Measurements from ENCODE around the gene MTX3. TPM values are rescaled to one million over a fixed set of nuclear protein-coding genes. Genes with fewer than 3 reads are reported as not detected.

The MTX3 gene
- total and polyA plus RNA-seq, 2 donors (not counting 3 experiments of a cell fraction or from before 2014, with no cell fraction given): 2.9 to 8.3 TPM

- BruUV-seq (replicated peaks): no TSS peak
- dilution Hi-C loops (cut with MboI; ENCODE audit: extremely low pct_ligation_motif_present, low sequenced_read_pairs): no loop called here
Measured at GRCh38 chr5:80037366-80037765, 46.3 kb upstream of the MTX3 start.

GRCh38 chr5:80036615-80037014, 45.6 kb upstream of the MTX3 start:
- Histone ChIP-seq H3K9ac (replicated peaks; ENCODE audit: extremely low read depth, insufficient read depth, low read length) (no peak overlapping the region), H3K36me3 (ENCODE audit: control insufficient read depth in 2 of 2, extremely low read depth in 1 of 2, insufficient read depth in 2 of 2, low read length in 2 of 2) (no peaks in the 10 kb centered on the region), H3K4me1 (ENCODE audit: control insufficient read depth, extremely low read depth, insufficient read depth, low read length) (no peaks in the 10 kb centered on the region), H3K9me3 (replicated peaks; ENCODE audit: control insufficient read depth, insufficient read depth, low read length) (no peaks in the 10 kb centered on the region), H3K27me3 (ENCODE audit: control insufficient read depth in 2 of 2, insufficient read depth in 2 of 2, low read length in 2 of 2) (peaks cover 36 to 49% of the 10 kb centered on the region in 2 experiments), H4K20me1 (replicated peaks; ENCODE audit: control insufficient read depth, extremely low read depth, insufficient read depth, low read length) (no peaks in the 10 kb centered on the region), H2AFZ (ENCODE audit: low read depth, low read length) (no peak overlapping the region), H3K79me2 (ENCODE audit: control insufficient read depth, insufficient read depth, low read length) (no peaks in the 10 kb centered on the region), H3K4me2 (ENCODE audit: insufficient read depth, low read length) (no peak overlapping the region), H3K4me3 (replicated peaks in 1 of 3; ENCODE audit: insufficient read depth in 1 of 3, low read depth in 1 of 3, low read length in 3 of 3) (no peak overlapping the region), H3K27ac (ENCODE audit: insufficient read depth, low read depth, low read length) (no peak overlapping the region), H3K9me1 (replicated peaks; ENCODE audit: control insufficient read depth, extremely low read depth, insufficient read depth, low read length) (no peaks in the 10 kb centered on the region)
- ChIA-PET CTCF (interaction anchor here (0.7 to 1.1 kb wide), 2 partner anchors 10 to 179 kb away, joined by 3 read pairs; no protein-coding TSS in a partner anchor), POLR2A (no interaction called here)
- FAIRE-seq (no peak), DNase-seq (ENCODE audit: low read depth, low spot score) (no peak)
- dilution Hi-C loops (cut with MboI; ENCODE audit: extremely low pct_ligation_motif_present, low sequenced_read_pairs): no loop called here
- no TSS peak for BruUV-seq (replicated peaks)
- intact Hi-C loops (cut with micrococcal nuclease): no loop called here
- no peak for TF ChIP-seq MYC (IDR thresholded peaks at IDR 0.05; ENCODE audit: low read depth, low read length)
- TF ChIP-seq JUN (IDR thresholded peaks at IDR 0.05; ENCODE audit: borderline replicate concordance, insufficient read depth, insufficient read length, low read depth): no peak
- TF ChIP-seq MAX (IDR thresholded peaks at IDR 0.05; ENCODE audit: insufficient read depth, insufficient read length): no peak
- no peak for TF ChIP-seq GATA2 (IDR thresholded peaks at IDR 0.05; ENCODE audit: insufficient read depth, insufficient read length, low read depth, low read length)
- no peak for TF ChIP-seq FOS (IDR thresholded peaks at IDR 0.05; ENCODE audit: borderline replicate concordance, insufficient read depth, low read length)
- no peak for TF ChIP-seq CTCF (IDR thresholded peaks at IDR 0.05; ENCODE audit: extremely low read depth in 1 of 2, insufficient read depth in 1 of 2, low read depth in 1 of 2, low read length in 2 of 2)
- TF ChIP-seq POLR2A (IDR thresholded peaks at IDR 0.05; ENCODE audit: low read depth, low read length): no peak
- no peak for TF ChIP-seq EZH2 (IDR thresholded peaks at IDR 0.05; ENCODE audit: borderline replicate concordance, low read depth, low read length, severe bottlenecking)

More at GRCh38 chr5:80037366-80037765, 46.3 kb upstream of the MTX3 start:
- H3K27ac ChIP-seq (ENCODE audit: insufficient read depth, low read depth, low read length): no peak overlapping the region
- H3K9ac ChIP-seq (replicated peaks; ENCODE audit: extremely low read depth, insufficient read depth, low read length): no peak overlapping the region
- no peak overlapping the region for H2AFZ ChIP-seq (ENCODE audit: low read depth, low read length)
- H3K27me3 ChIP-seq (ENCODE audit: control insufficient read depth in 2 of 2, insufficient read depth in 2 of 2, low read length in 2 of 2): peaks cover 36 to 49% of the 10 kb centered on the region in 2 experiments
- TF ChIP-seq FOS (IDR thresholded peaks at IDR 0.05; ENCODE audit: borderline replicate concordance, insufficient read depth, low read length): no peak
- CTCF ChIA-PET: no interaction called here
- POLR2A ChIA-PET: no interaction called here
- H3K4me1 ChIP-seq (ENCODE audit: control insufficient read depth, extremely low read depth, insufficient read depth, low read length): no peaks in the 10 kb centered on the region
- H3K9me3 ChIP-seq (replicated peaks; ENCODE audit: control insufficient read depth, insufficient read depth, low read length): no peaks in the 10 kb centered on the region
- H3K79me2 ChIP-seq (ENCODE audit: control insufficient read depth, insufficient read depth, low read length): no peaks in the 10 kb centered on the region
- H4K20me1 ChIP-seq (replicated peaks; ENCODE audit: control insufficient read depth, extremely low read depth, insufficient read depth, low read length): no peaks in the 10 kb centered on the region
- no peaks in the 10 kb centered on the region for H3K9me1 ChIP-seq (replicated peaks; ENCODE audit: control insufficient read depth, extremely low read depth, insufficient read depth, low read length)
- no peaks in the 10 kb centered on the region for H3K36me3 ChIP-seq (ENCODE audit: control insufficient read depth in 2 of 2, extremely low read depth in 1 of 2, insufficient read depth in 2 of 2, low read length in 2 of 2)
- intact Hi-C loops (cut with micrococcal nuclease): no loop called here
- no peak overlapping the region for H3K4me2 ChIP-seq (ENCODE audit: insufficient read depth, low read length)
- FAIRE-seq: no peak
- DNase-seq (ENCODE audit: low read depth, low spot score): no peak
- H3K4me3 ChIP-seq (replicated peaks in 1 of 3; ENCODE audit: insufficient read depth in 1 of 3, low read depth in 1 of 3, low read length in 3 of 3): no peak overlapping the region
